ENCODE data around the gene BCAM. TPM values are rescaled to one million over a fixed set of nuclear protein-coding genes. Genes with fewer than 3 reads are reported as not detected.

BCAM gene
- total and polyA plus RNA-seq, 2 donors (not counting 3 experiments of a cell fraction or from before 2014, with no cell fraction given) = 23.9 to 28.5 TPM

GRCh38 chr19:44776402-44777096 lies 32.4 kb upstream of the BCAM start:
- TF ChIP-seq JUN (IDR thresholded peaks at IDR 0.05; ENCODE audit: borderline replicate concordance, insufficient read depth, insufficient read length, low read depth) (no peak), GATA2 (IDR thresholded peaks at IDR 0.05; ENCODE audit: insufficient read depth, insufficient read length, low read depth, low read length) (no peak), MYC (IDR thresholded peaks at IDR 0.05; ENCODE audit: low read depth, low read length) (no peak), POLR2A (IDR thresholded peaks at IDR 0.05; ENCODE audit: low read depth, low read length) (no peak), CTCF (IDR thresholded peaks at IDR 0.05; ENCODE audit: extremely low read depth in 1 of 2, insufficient read depth in 1 of 2, low read depth in 1 of 2, low read length in 2 of 2) (no peak), FOS (IDR thresholded peaks at IDR 0.05; ENCODE audit: borderline replicate concordance, insufficient read depth, low read length) (no peak), EZH2 (IDR thresholded peaks at IDR 0.05; ENCODE audit: borderline replicate concordance, low read depth, low read length, severe bottlenecking) (no peak), MAX (IDR thresholded peaks at IDR 0.05; ENCODE audit: insufficient read depth, insufficient read length) (no peak), POLR2AphosphoS5 (IDR thresholded peaks at IDR 0.05; ENCODE audit: insufficient read depth, low read depth, low read length) (no peak)
- BruUV-seq (replicated peaks) = no TSS peak
- Histone ChIP-seq H3K4me2 (ENCODE audit: insufficient read depth, low read length) (no peak overlapping the region), H3K27ac (ENCODE audit: insufficient read depth, low read depth, low read length) (no peak overlapping the region), H3K9me1 (replicated peaks; ENCODE audit: control insufficient read depth, extremely low read depth, insufficient read depth, low read length) (no peaks in the 10 kb centered on the region), H3K9ac (replicated peaks; ENCODE audit: extremely low read depth, insufficient read depth, low read length) (no peak overlapping the region), H4K20me1 (replicated peaks; ENCODE audit: control insufficient read depth, extremely low read depth, insufficient read depth, low read length) (no peaks in the 10 kb centered on the region), H3K4me3 (replicated peaks in 1 of 3; ENCODE audit: insufficient read depth in 1 of 3, low read depth in 1 of 3, low read length in 3 of 3) (no peak overlapping the region), H3K36me3 (ENCODE audit: control insufficient read depth in 2 of 2, extremely low read depth in 1 of 2, insufficient read depth in 2 of 2, low read length in 2 of 2) (no peaks in the 10 kb centered on the region), H3K9me3 (replicated peaks; ENCODE audit: control insufficient read depth, insufficient read depth, low read length) (no peaks in the 10 kb centered on the region), H2AFZ (ENCODE audit: low read depth, low read length) (no peak overlapping the region), H3K4me1 (ENCODE audit: control insufficient read depth, extremely low read depth, insufficient read depth, low read length) (peaks cover 12% of the 10 kb centered on the region), H3K27me3 (ENCODE audit: control insufficient read depth in 2 of 2, insufficient read depth in 2 of 2, low read length in 2 of 2) (no peaks in the 10 kb centered on the region), H3K79me2 (ENCODE audit: control insufficient read depth, insufficient read depth, low read length) (no peaks in the 10 kb centered on the region)
- FAIRE-seq (no peak), DNase-seq (ENCODE audit: low read depth, low spot score) (no peak)
- dilution Hi-C loops (cut with MboI; ENCODE audit: extremely low pct_ligation_motif_present, low sequenced_read_pairs) = no loop called here
- intact Hi-C loops (cut with micrococcal nuclease) = no loop called here
- ChIA-PET POLR2A (no interaction called here), CTCF (interaction anchor here (19.4 kb wide), 1 partner anchor 53 kb away, joined by 688 read pairs; no protein-coding TSS in a partner anchor)

Data from endothelial cell of umbilical vein (primary cell).